ENCODE data around the gene TXNL4B. TPM values are rescaled to one million over a fixed set of nuclear protein-coding genes. Genes with fewer than 3 reads are reported as not detected.
"Not testable (repeated sequence)": the region's sequence is repeated elsewhere in the genome, so short reads cannot be mapped to it uniquely, and the experiment has no call there.

TXNL4B gene
- total RNA-seq, 4 donors from 2014 or later, result 4.6 to 7.5 (median 6.4) TPM

DNA sequence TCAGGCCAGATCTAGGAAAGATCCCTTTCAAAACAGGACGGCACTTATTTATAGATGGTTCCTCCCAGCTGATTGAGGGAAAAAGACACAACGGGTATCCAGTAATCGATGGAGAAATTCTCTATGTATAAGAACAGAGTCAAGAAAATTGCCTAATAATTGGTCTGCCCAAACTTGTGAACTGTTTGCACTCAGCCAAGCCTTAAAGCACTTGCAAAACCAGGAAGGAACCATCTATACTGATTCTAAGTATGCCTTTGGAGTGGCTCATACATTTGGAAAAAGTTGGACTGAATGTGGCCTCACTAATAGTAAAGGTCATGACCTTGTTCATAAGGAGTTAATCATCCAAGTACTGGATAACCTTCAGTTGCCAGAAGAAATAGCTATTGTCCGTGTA is 24.5 kb downstream of the TXNL4B start:
- peaks cover 0 to 10% (median 6%) of the 10 kb centered on the region in 4 donors for H3K4me1 ChIP-seq
- H3K27me3 ChIP-seq, result no peaks in the 10 kb centered on the region
- WGBS, result 76% methylated on average over 4 of the region's 4 CpGs
- no peak overlapping the region for H3K4me3 ChIP-seq
- intact Hi-C loops (cut with DNase I), result no loop called here
- TF ChIP-seq POLR2AphosphoS5 (IDR thresholded peaks at IDR 0.05) (no peak), POLR2A (IDR thresholded peaks at IDR 0.05; ENCODE audit: low read depth) (no peak), EP300 (IDR thresholded peaks at IDR 0.05) (no peak)
- TF ChIP-seq, protein P1, sequence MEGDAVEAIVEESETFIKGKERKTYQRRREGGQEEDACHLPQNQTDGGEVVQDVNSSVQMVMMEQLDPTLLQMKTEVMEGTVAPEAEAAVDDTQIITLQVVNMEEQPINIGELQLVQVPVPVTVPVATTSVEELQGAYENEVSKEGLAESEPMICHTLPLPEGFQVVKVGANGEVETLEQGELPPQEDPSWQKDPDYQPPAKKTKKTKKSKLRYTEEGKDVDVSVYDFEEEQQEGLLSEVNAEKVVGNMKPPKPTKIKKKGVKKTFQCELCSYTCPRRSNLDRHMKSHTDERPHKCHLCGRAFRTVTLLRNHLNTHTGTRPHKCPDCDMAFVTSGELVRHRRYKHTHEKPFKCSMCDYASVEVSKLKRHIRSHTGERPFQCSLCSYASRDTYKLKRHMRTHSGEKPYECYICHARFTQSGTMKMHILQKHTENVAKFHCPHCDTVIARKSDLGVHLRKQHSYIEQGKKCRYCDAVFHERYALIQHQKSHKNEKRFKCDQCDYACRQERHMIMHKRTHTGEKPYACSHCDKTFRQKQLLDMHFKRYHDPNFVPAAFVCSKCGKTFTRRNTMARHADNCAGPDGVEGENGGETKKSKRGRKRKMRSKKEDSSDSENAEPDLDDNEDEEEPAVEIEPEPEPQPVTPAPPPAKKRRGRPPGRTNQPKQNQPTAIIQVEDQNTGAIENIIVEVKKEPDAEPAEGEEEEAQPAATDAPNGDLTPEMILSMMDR (IDR thresholded peaks at IDR 0.05), result no peak
- H3K36me3 ChIP-seq, result no peaks in the 10 kb centered on the region
- H3K9me3 ChIP-seq, result no peaks in the 10 kb centered on the region
- DNase-seq (ENCODE audit: extremely low spot score), result no peak
- no peak overlapping the region for H3K27ac ChIP-seq (replicated peaks in 1 of 4)

DNA sequence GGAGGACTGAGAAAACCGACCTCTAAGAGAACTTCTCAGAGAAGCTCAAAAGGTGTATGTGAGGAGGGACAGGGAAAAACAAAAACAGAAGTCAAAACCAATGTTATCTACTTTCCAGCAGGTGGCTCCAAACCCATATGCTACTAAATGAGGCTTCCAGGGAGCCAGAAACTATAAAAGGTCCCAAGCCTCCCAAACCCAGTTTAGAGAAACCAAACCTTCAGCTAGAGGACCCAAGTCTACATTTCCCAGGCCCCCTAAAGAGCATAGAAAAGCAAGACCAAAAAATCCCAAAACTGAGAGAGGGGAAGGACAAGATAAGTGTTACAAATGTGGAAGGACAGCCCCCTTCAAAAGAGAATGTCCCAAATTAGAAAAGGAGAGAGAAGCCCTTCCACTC is 26.7 kb downstream of the TXNL4B start:
- no peak for DNase-seq (ENCODE audit: extremely low spot score)
- no peaks in the 10 kb centered on the region for H3K9me3 ChIP-seq
- peaks cover 0 to 4% (median 0%) of the 10 kb centered on the region in 4 donors for H3K4me1 ChIP-seq
- 0% methylated on average over 1 of the region's 1 CpG for WGBS
- H3K36me3 ChIP-seq, result peaks cover 0 to 2% (median 0%) of the 10 kb centered on the region in 4 donors
- H3K4me3 ChIP-seq, result no peak overlapping the region
- no peaks in the 10 kb centered on the region for H3K27me3 ChIP-seq
- TF ChIP-seq, protein P1 (IDR thresholded peaks at IDR 0.05), result peak in 2 of 3 experiments; percentile 18 to 43
- no peak for TF ChIP-seq POLR2AphosphoS5 (IDR thresholded peaks at IDR 0.05)
- TF ChIP-seq POLR2A (IDR thresholded peaks at IDR 0.05; ENCODE audit: low read depth), result no peak
- TF ChIP-seq EP300 (IDR thresholded peaks at IDR 0.05), result no peak
- intact Hi-C loops (cut with DNase I), result no loop called here
- H3K27ac ChIP-seq (replicated peaks in 1 of 4), result no peak overlapping the region

DNA sequence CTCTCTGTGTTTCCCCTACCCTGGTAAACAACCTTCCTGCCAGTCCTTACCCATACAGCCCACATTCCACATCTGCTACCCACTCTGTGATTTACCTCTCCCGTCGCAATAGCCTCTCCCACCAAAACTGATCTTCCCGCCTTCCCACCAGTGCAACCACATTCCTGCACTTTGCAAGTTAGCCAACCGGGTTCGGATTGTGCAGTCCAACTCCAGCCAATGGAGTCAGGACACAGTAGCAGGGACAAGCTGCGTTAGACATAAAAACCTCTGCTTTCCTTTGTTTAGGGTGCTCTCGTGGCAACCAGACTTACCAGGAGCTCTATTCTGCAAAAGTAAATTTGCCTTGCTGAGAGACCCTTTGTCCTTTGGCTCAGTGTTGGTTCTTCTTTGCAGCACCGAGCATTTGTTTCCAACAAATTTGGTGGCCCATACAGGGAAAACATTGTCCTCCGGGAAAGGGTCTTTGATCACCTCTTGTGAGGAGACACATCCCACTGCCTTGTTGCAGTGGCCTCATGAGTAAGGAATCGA is 29.0 kb downstream of the TXNL4B start:
- H3K36me3 ChIP-seq, result peaks cover 0 to 4% (median 1%) of the 10 kb centered on the region in 4 donors
- 90% methylated on average over 10 of the region's 10 CpGs for WGBS
- intact Hi-C loops (cut with DNase I), result no loop called here
- no peak overlapping the region for H3K27ac ChIP-seq (replicated peaks in 1 of 4)
- no peaks in the 10 kb centered on the region for H3K4me1 ChIP-seq
- no peak for DNase-seq (ENCODE audit: extremely low spot score)
- no peaks in the 10 kb centered on the region for H3K9me3 ChIP-seq
- no peaks in the 10 kb centered on the region for H3K27me3 ChIP-seq
- H3K4me3 ChIP-seq, result no peak overlapping the region
- no peak for TF ChIP-seq POLR2AphosphoS5 (IDR thresholded peaks at IDR 0.05)
- TF ChIP-seq POLR2A (IDR thresholded peaks at IDR 0.05; ENCODE audit: low read depth), result no peak
- TF ChIP-seq, protein P1 (IDR thresholded peaks at IDR 0.05), result no peak
- TF ChIP-seq EP300 (IDR thresholded peaks at IDR 0.05), result no peak

DNA sequence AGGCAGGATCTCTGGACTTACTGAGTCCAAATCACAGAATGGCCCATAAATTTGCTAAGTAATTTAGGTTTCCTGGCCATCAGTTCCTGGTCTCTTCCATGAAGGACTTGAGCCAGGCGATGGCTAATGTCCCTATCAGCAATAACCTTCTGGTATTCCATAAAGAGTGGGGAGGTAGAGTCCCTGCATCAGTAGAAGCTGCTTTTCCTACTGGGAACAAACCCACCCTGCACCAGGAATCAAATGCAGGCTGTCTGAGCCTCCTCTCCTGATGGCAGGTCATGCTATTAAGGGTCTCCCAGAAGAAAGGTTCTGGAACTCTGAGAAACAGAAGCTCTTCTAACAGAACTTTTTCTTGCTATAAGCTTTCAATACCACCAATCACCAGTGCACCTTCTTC is 31.9 kb downstream of the TXNL4B start:
- Histone ChIP-seq H3K4me3 (no peak overlapping the region), H3K27me3 (no peaks in the 10 kb centered on the region), H3K4me1 (no peaks in the 10 kb centered on the region), H3K9me3 (no peaks in the 10 kb centered on the region), H3K36me3 (peaks cover 0 to 4% (median 1%) of the 10 kb centered on the region in 4 donors), H3K27ac (replicated peaks in 1 of 4) (no peak overlapping the region)
- DNase-seq (ENCODE audit: extremely low spot score), result no peak
- 100% methylated on average over 1 of the region's 1 CpG for WGBS
- no peak for TF ChIP-seq POLR2AphosphoS5 (IDR thresholded peaks at IDR 0.05)
- intact Hi-C loops (cut with DNase I), result no loop called here

DNA sequence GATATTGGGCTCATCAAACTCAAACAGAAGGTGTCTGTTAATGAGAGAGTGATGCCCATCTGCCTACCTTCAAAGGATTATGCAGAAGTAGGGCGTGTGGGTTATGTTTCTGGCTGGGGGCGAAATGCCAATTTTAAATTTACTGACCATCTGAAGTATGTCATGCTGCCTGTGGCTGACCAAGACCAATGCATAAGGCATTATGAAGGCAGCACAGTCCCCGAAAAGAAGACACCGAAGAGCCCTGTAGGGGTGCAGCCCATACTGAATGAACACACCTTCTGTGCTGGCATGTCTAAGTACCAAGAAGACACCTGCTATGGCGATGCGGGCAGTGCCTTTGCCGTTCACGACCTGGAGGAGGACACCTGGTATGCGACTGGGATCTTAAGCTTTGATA is 33.0 kb downstream of the TXNL4B start:
- WGBS, result 90% methylated on average over 9 of the region's 9 CpGs
- no peak for TF ChIP-seq POLR2A (IDR thresholded peaks at IDR 0.05; ENCODE audit: low read depth)
- no peak for TF ChIP-seq POLR2AphosphoS5 (IDR thresholded peaks at IDR 0.05)
- TF ChIP-seq, protein P1 (IDR thresholded peaks at IDR 0.05), result no peak
- Histone ChIP-seq H3K27ac (replicated peaks in 1 of 4) (no peak overlapping the region), H3K9me3 (no peaks in the 10 kb centered on the region), H3K4me1 (no peaks in the 10 kb centered on the region), H3K27me3 (no peaks in the 10 kb centered on the region), H3K36me3 (peaks cover 0 to 4% (median 1%) of the 10 kb centered on the region in 4 donors), H3K4me3 (no peak overlapping the region)
- no peak for DNase-seq (ENCODE audit: extremely low spot score)
- intact Hi-C loops (cut with DNase I), result no loop called here

DNA sequence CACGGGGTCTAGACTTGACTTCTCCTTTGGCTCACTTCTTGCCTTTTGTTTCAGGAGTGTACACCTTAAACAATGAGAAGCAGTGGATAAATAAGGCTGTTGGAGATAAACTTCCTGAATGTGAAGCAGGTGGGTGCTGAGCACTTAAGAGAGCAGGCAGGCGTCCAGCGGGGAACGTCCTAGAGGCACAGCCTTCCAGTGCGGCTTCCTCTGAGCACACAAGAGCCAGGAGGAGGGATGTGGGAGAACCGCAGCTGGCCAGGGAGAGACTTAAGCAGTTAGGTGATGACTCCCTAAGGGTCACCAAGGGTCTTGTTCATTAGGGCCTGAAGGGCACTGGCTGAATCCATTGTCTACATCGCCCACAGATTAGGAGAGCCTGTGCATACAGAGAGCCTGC is 34.4 kb downstream of the TXNL4B start:
- H3K4me1 ChIP-seq; H3K36me3 ChIP-seq; DNase-seq (ENCODE audit: extremely low spot score); H3K4me3 ChIP-seq; H3K27me3 ChIP-seq; H3K9me3 ChIP-seq; intact Hi-C loops (cut with DNase I); H3K27ac ChIP-seq (replicated peaks in 1 of 4): not testable (repeated sequence)
- WGBS, result 91% methylated on average over 7 of the region's 7 CpGs

DNA sequence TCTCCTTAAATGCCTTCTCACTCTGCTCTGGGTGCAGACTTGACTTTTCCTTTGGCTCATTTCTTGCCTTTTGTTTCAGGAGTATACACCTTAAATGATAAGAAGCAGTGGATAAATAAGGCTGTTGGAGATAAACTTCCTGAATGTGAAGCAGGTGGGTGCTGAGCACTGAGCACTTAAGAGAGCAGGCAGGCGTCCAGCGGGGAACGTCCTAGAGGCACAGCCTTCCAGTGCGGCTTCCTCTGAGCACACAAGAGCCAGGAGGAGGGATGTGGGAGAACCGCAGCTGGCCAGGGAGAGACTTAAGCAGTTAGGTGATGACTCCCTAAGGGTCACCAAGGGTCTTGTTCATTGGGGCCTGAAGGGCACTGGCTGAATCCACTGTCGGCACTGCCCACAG is 36.1 kb downstream of the TXNL4B start:
- H3K9me3 ChIP-seq; H3K4me3 ChIP-seq; DNase-seq (ENCODE audit: extremely low spot score); H3K27ac ChIP-seq (replicated peaks in 1 of 4); H3K36me3 ChIP-seq; intact Hi-C loops (cut with DNase I); H3K4me1 ChIP-seq; H3K27me3 ChIP-seq: not testable (repeated sequence)
- 90% methylated on average over 2 of the region's 6 CpGs for WGBS
